GM21423 (cell line): Measurements from ENCODE around the gene EPS8L3.
"Not testable (repeated sequence)": the region's sequence is repeated elsewhere in the genome, so short reads cannot be mapped to it uniquely, and the experiment has no call there.

ENCODE experiments used
- ATAC-seq: cut with Tn5 transposase; IDR thresholded peaks from one replicate; pipeline ENCODE4 v1.9.1; 2021; ENCODE audit warnings: mild to moderate bottlenecking, moderate library complexity; ENCODE audit not compliant: unreplicated experiment

EPS8L3 gene

GRCh38 chr1:109749221-109749620 is 14.5 kb downstream of the EPS8L3 start:
- ATAC-seq: no peak

GRCh38 chr1:109748311-109748710 is 15.4 kb downstream of the EPS8L3 start:
- not testable (repeated sequence) for ATAC-seq

GRCh38 chr1:109740615-109741373 is 22.9 kb downstream of the EPS8L3 start, which contains the start of gene GSTM3:
TSS of gene GSTM3 (minus strand) at chr1:109741038. CDS start at chr1:109740287, 751 bp downstream.
- no peak for ATAC-seq

- ATAC-seq: peak; percentile 75
Observed at GRCh38 chr1:109739738-109740614, 23.7 kb downstream of the EPS8L3 start.

GRCh38 chr1:109733236-109733870 is 30.4 kb downstream of the EPS8L3 start:
- no peak for ATAC-seq

- ATAC-seq: no peak
Observed at GRCh38 chr1:109732390-109732881, 31.3 kb downstream of the EPS8L3 start.

GRCh38 chr1:109730666-109731065 is 33.1 kb downstream of the EPS8L3 start:
- no peak for ATAC-seq

GRCh38 chr1:109728870-109729269 is 34.9 kb downstream of the EPS8L3 start:
- ATAC-seq: no peak

GRCh38 chr1:109726728-109727373 is 36.9 kb downstream of the EPS8L3 start:
- no peak for ATAC-seq

- no peak for ATAC-seq
Observed at GRCh38 chr1:109726007-109726406, 37.7 kb downstream of the EPS8L3 start.

- ATAC-seq: no peak
Observed at GRCh38 chr1:109725510-109725909, 38.2 kb downstream of the EPS8L3 start.

GRCh38 chr1:109724933-109725332 is 38.8 kb downstream of the EPS8L3 start:
- no peak for ATAC-seq

- ATAC-seq: no peak
Observed at GRCh38 chr1:109722908-109723691, 40.6 kb downstream of the EPS8L3 start.

GRCh38 chr1:109721971-109722370 is 41.8 kb downstream of the EPS8L3 start:
- ATAC-seq: no peak

- no peak for ATAC-seq
Observed at GRCh38 chr1:109721042-109721441, 42.7 kb downstream of the EPS8L3 start.

GRCh38 chr1:109719337-109719837 is 44.3 kb downstream of the EPS8L3 start:
- ATAC-seq: no peak

- no peak for ATAC-seq
Observed at GRCh38 chr1:109718495-109718894, 45.2 kb downstream of the EPS8L3 start.

GRCh38 chr1:109717729-109718128 is 46.0 kb downstream of the EPS8L3 start:
- ATAC-seq: no peak

GRCh38 chr1:109716570-109717090 is 47.1 kb downstream of the EPS8L3 start:
- no peak for ATAC-seq
